Neuronal stem cell (in vitro differentiated cells): ENCODE results near the gene MALT1.
"Not testable (repeated sequence)": the region's sequence is repeated elsewhere in the genome, so short reads cannot be mapped to it uniquely, and the experiment has no call there.

ENCODE experiments used
- DNase-seq: peaks from one replicate; pipeline ENCODE4 v3.0.0-alpha.2; 2013; ENCODE audit warnings: low spot score
- H2AFZ ChIP-seq: one replicate; pipeline ENCODE4 v1.6.1; 2013; ENCODE audit warnings: mild to moderate bottlenecking, low read length, inconsistent platforms
- H2AK5ac ChIP-seq: 2 replicates; pipeline ENCODE4 v1.6.1; 2013; ENCODE audit warnings: low read depth, mild to moderate bottlenecking, inconsistent platforms, low read length, moderate library complexity, mixed read lengths
- H2BK120ac ChIP-seq: 2 replicates; pipeline ENCODE4 v1.6.1; 2013; ENCODE audit warnings: low read depth, mild to moderate bottlenecking, inconsistent platforms, low read length, moderate library complexity, mixed read lengths
- H2BK12ac ChIP-seq: one replicate; pipeline ENCODE4 v1.6.1; 2013; ENCODE audit warnings: low read length, inconsistent platforms
- H2BK15ac ChIP-seq: 2 replicates; pipeline ENCODE4 v1.6.1; 2013; ENCODE audit warnings: mild to moderate bottlenecking, low read length, inconsistent platforms, mixed read lengths
- H2BK5ac ChIP-seq: one replicate; pipeline ENCODE4 v1.6.1; 2013; ENCODE audit warnings: inconsistent platforms, mild to moderate bottlenecking, low read length, moderate library complexity
- H3K14ac ChIP-seq: one replicate; pipeline ENCODE4 v1.6.1; 2013; ENCODE audit warnings: low read length, inconsistent platforms
- H3K18ac ChIP-seq: 2 replicates; pipeline ENCODE4 v1.6.1; 2013; ENCODE audit warnings: low read length, inconsistent platforms
- H3K23ac ChIP-seq: 2 replicates; pipeline ENCODE4 v1.6.1; 2013; ENCODE audit warnings: low read depth, mild to moderate bottlenecking, mixed read lengths, low read length, inconsistent platforms; ENCODE audit not compliant: poor library complexity
- H3K27ac ChIP-seq: replicated peaks from 3 replicates; pipeline ENCODE4 v1.5.1; 2013; ENCODE audit warnings: low read length, inconsistent platforms
- H3K27me3 ChIP-seq, 3 experiments: 2 replicates each; pipeline ENCODE4 v1.6.1; 2013; ENCODE audit warnings: low read length in 3 of 3, mild to moderate bottlenecking in 2 of 3, inconsistent platforms in 1 of 3, low read depth in 1 of 3, mixed read lengths in 1 of 3, moderate library complexity in 1 of 3; ENCODE audit not compliant: control insufficient read depth in 3 of 3, insufficient read depth in 3 of 3
- H3K36me3 ChIP-seq, 2 donors: replicated peaks in 1 of 2; 2 replicates each; pipeline ENCODE4 v1.6.1; 2013; ENCODE audit warnings: low read length in 2 of 2; ENCODE audit not compliant: control insufficient read depth in 2 of 2, insufficient read depth in 2 of 2
- H3K4ac ChIP-seq: 2 replicates; pipeline ENCODE4 v1.6.1; 2013; ENCODE audit warnings: inconsistent platforms, mild to moderate bottlenecking, low read length, moderate library complexity
- H3K4me1 ChIP-seq, 2 donors: 1 replicate in 1 of 2; 2 replicates in 1 of 2; pipeline ENCODE4 v1.6.1; 2013; ENCODE audit warnings: low read length in 2 of 2, low read depth in 1 of 2; ENCODE audit not compliant: control insufficient read depth in 2 of 2, insufficient read depth in 1 of 2
- H3K4me2 ChIP-seq: one replicate; pipeline ENCODE4 v1.6.1; 2013; ENCODE audit warnings: mild to moderate bottlenecking, low read length, inconsistent platforms; ENCODE audit not compliant: insufficient read depth, poor library complexity, severe bottlenecking
- H3K4me3 ChIP-seq, 2 donors: 2 replicates each; pipeline ENCODE4 v1.5.1; 2013; ENCODE audit warnings: low read length in 2 of 2, mild to moderate bottlenecking in 2 of 2, inconsistent platforms in 1 of 2, moderate library complexity in 1 of 2
- H3K79me1 ChIP-seq: one replicate; pipeline ENCODE4 v1.6.1; 2013; ENCODE audit warnings: low read depth, mild to moderate bottlenecking, inconsistent platforms, low read length, moderate library complexity
- H3K9ac ChIP-seq: one replicate; pipeline ENCODE4 v1.6.1; 2013; ENCODE audit warnings: mild to moderate bottlenecking, low read depth, low read length, inconsistent platforms; ENCODE audit not compliant: poor library complexity
- H3K9me3 ChIP-seq, 2 donors: replicated peaks in 1 of 2; 2 replicates each; pipeline versions ENCODE3 to v1.6.1; 2013; ENCODE audit warnings: low read length in 2 of 2, mild to moderate bottlenecking in 2 of 2, inconsistent platforms in 1 of 2, low read depth in 1 of 2, mixed read lengths in 1 of 2, moderate library complexity in 1 of 2; ENCODE audit not compliant: control insufficient read depth in 2 of 2, insufficient read depth in 1 of 2
- H4K8ac ChIP-seq: one replicate; pipeline ENCODE4 v1.6.1; 2013; ENCODE audit warnings: low read depth, mild to moderate bottlenecking, inconsistent platforms, low read length, moderate library complexity
- H4K91ac ChIP-seq: one replicate; pipeline ENCODE4 v1.6.1; 2013; ENCODE audit warnings: low read length, low read depth, mild to moderate bottlenecking, inconsistent platforms; ENCODE audit not compliant: poor library complexity
- WGBS, 2 donors: extraction: QIAGEN DNeasy Blood & Tissue Kit; methylation state at CpG; one replicate each; pipeline ENCODE4 v1.1.7; 2013; ENCODE audit warnings: missing lambda C conversion rate in 2 of 2, mixed read lengths in 1 of 2; ENCODE audit not compliant: insufficient read length in 2 of 2, insufficient replicate concordance in 1 of 2; ENCODE audit errors: extremely low coverage in 2 of 2; 5-methylcytosine and 5-hydroxymethylcytosine counted together

Gene MALT1

GRCh38 chr18:58645398-58645797 is 25.9 kb upstream of the MALT1 start:
- H3K27ac ChIP-seq: no peak overlapping the region
- WGBS, 2 donors: no CpG with 5 or more reads among the region's 5 CpGs

GRCh38 chr18:58646334-58646862 is 24.9 kb upstream of the MALT1 start:
- no peak overlapping the region for H2BK120ac ChIP-seq
- H3K14ac ChIP-seq: no peak overlapping the region
- H3K4ac ChIP-seq: no peak overlapping the region
- H2BK15ac ChIP-seq: no peak overlapping the region
- no peak overlapping the region for H3K4me3 ChIP-seq
- H3K36me3 ChIP-seq: no peaks in the 10 kb centered on the region
- no peak overlapping the region for H3K9ac ChIP-seq
- no peak overlapping the region for H2AFZ ChIP-seq
- peaks cover 0 to 4% of the 10 kb centered on the region in 2 donors for H3K4me1 ChIP-seq
- no CpG with 5 or more reads among the region's 4 CpGs for WGBS, 2 donors
- H2BK12ac ChIP-seq: no peak overlapping the region
- H3K27ac ChIP-seq: no peak overlapping the region
- no peak for DNase-seq
- H3K4me2 ChIP-seq: no peak overlapping the region
- H2AK5ac ChIP-seq: no peak overlapping the region
- H3K79me1 ChIP-seq: no peaks in the 10 kb centered on the region
- H3K18ac ChIP-seq: no peak overlapping the region
- peaks cover 0 to 6% of the 10 kb centered on the region in 2 donors for H3K9me3 ChIP-seq
- no peak overlapping the region for H4K8ac ChIP-seq
- H3K27me3 ChIP-seq: no peaks in the 10 kb centered on the region
- no peak overlapping the region for H3K23ac ChIP-seq
- H4K91ac ChIP-seq: no peak overlapping the region
- H2BK5ac ChIP-seq: no peak overlapping the region

More at GRCh38 chr18:58645398-58645797, 25.9 kb upstream of the MALT1 start:
- Histone ChIP-seq H2BK120ac (no peak overlapping the region), H3K4ac (no peak overlapping the region), H4K8ac (no peak overlapping the region), H3K4me3 (no peak overlapping the region), H3K36me3 (no peaks in the 10 kb centered on the region), H3K27me3 (no peaks in the 10 kb centered on the region), H3K4me2 (no peak overlapping the region), H2AK5ac (no peak overlapping the region), H2BK5ac (no peak overlapping the region), H2BK15ac (no peak overlapping the region), H4K91ac (no peak overlapping the region), H2AFZ (no peak overlapping the region), H2BK12ac (no peak overlapping the region), H3K18ac (no peak overlapping the region), H3K14ac (no peak overlapping the region), H3K9ac (no peak overlapping the region), H3K9me3 (peaks cover 0 to 6% of the 10 kb centered on the region in 2 donors), H3K4me1 (peaks cover 5 to 10% of the 10 kb centered on the region in 2 donors), H3K79me1 (no peaks in the 10 kb centered on the region), H3K23ac (no peak overlapping the region)
- no peak for DNase-seq

- H3K27ac ChIP-seq: no peak overlapping the region
- H3K4me1 ChIP-seq: peaks cover 0 to 2% of the 10 kb centered on the region in 2 donors
- peaks cover 0 to 12% of the 10 kb centered on the region in 2 donors for H3K9me3 ChIP-seq
- no peak overlapping the region for H3K4me3 ChIP-seq
- H3K14ac ChIP-seq: no peak overlapping the region
- no peaks in the 10 kb centered on the region for H3K36me3 ChIP-seq
- H2BK15ac ChIP-seq: no peak overlapping the region
- H2AFZ ChIP-seq: no peak overlapping the region
- H3K27me3 ChIP-seq: no peaks in the 10 kb centered on the region
- H3K18ac ChIP-seq: no peak overlapping the region
- H2BK5ac ChIP-seq: no peak overlapping the region
- H2AK5ac ChIP-seq: no peak overlapping the region
- no peak overlapping the region for H3K9ac ChIP-seq
- no peak overlapping the region for H3K4me2 ChIP-seq
- no CpG with 5 or more reads among the region's 1 CpG for WGBS, 2 donors
- no peak overlapping the region for H4K8ac ChIP-seq
- H2BK12ac ChIP-seq: no peak overlapping the region
- no peak overlapping the region for H2BK120ac ChIP-seq
- no peaks in the 10 kb centered on the region for H3K79me1 ChIP-seq
- no peak overlapping the region for H3K4ac ChIP-seq
- H4K91ac ChIP-seq: no peak overlapping the region
- no peak for DNase-seq
- no peak overlapping the region for H3K23ac ChIP-seq
Observed at GRCh38 chr18:58649966-58650816, 21.1 kb upstream of the MALT1 start.

GRCh38 chr18:58650830-58651229 is 20.4 kb upstream of the MALT1 start:
- not testable (repeated sequence) for H2BK5ac ChIP-seq, H4K8ac ChIP-seq, H2BK120ac ChIP-seq, H3K4me3 ChIP-seq, H2BK15ac ChIP-seq, H3K79me1 ChIP-seq, H2BK12ac ChIP-seq, H2AFZ ChIP-seq, H3K18ac ChIP-seq, H3K4ac ChIP-seq, H3K36me3 ChIP-seq, H3K4me1 ChIP-seq, H3K4me2 ChIP-seq, H4K91ac ChIP-seq, H3K23ac ChIP-seq, DNase-seq, H2AK5ac ChIP-seq, H3K9ac ChIP-seq, H3K14ac ChIP-seq, H3K27ac ChIP-seq, H3K27me3 ChIP-seq
- no CpG with 5 or more reads among the region's 10 CpGs for WGBS, 2 donors
- H3K9me3 ChIP-seq: peaks cover 0 to 18% of the 10 kb centered on the region in 2 donors
